H1 (cell line): ENCODE data around the gene MCF2L. TPM values are rescaled to one million over a fixed set of nuclear protein-coding genes. Genes with fewer than 3 reads are reported as not detected.

Experiments used
- BACH1 ChIP-seq: IDR thresholded peaks from 2 replicates; pipeline ENCODE4 v1.6.1; 2012; ENCODE audit warnings: low read length, improper control_type of control experiment
- BCL11A ChIP-seq, 2 experiments: IDR thresholded peaks; one replicate each; pipeline ENCODE4 v1.6.1; 2011; ENCODE audit warnings: low read depth in 2 of 2, low read length in 2 of 2, mild to moderate bottlenecking in 2 of 2
- EGR1 ChIP-seq: IDR thresholded peaks from 2 replicates; pipeline ENCODE4 v1.6.1; 2011; ENCODE audit warnings: low read depth, low read length, borderline replicate concordance
- EP300 ChIP-seq, 2 experiments: IDR thresholded peaks; 1 replicate in 1 of 2; 2 replicates in 1 of 2; pipeline ENCODE4 v1.6.1; 2011 to 2012; ENCODE audit warnings: low read depth in 2 of 2, low read length in 2 of 2, mild to moderate bottlenecking in 2 of 2, borderline replicate concordance in 1 of 2, inconsistent platforms in 1 of 2, moderate library complexity in 1 of 2
- EZH2 ChIP-seq: fragments of 200-600 bp; sonication (generic); IDR thresholded peaks from 2 replicates; pipeline ENCODE4 v1.7.1; 2012; ENCODE audit warnings: low read depth, mild to moderate bottlenecking, moderate library complexity, low read length, inconsistent platforms; ENCODE audit not compliant: severe bottlenecking
- GTF2F1 ChIP-seq: IDR thresholded peaks from 2 replicates; pipeline ENCODE4 v1.6.1; 2012; ENCODE audit warnings: low read depth, low read length, improper control_type of control experiment, borderline replicate concordance
- MAFK ChIP-seq: IDR thresholded peaks from 2 replicates; pipeline ENCODE4 v1.6.1; 2012; ENCODE audit warnings: low read depth, mild to moderate bottlenecking, improper control_type of control experiment, low read length
- POLR2A ChIP-seq, 2 experiments: IDR thresholded peaks; 1 replicate in 1 of 2; 2 replicates in 1 of 2; pipeline ENCODE4 v1.6.1; 2011; ENCODE audit warnings: low read depth in 2 of 2, low read length in 2 of 2, mild to moderate bottlenecking in 2 of 2; ENCODE audit errors: control extremely low read depth in 1 of 2
- RFX5 ChIP-seq: IDR thresholded peaks from 2 replicates; pipeline ENCODE4 v1.6.1; 2011; ENCODE audit warnings: low read depth, low read length, improper control_type of control experiment, borderline replicate concordance
- polyA plus RNA-seq, 7 experiments: library from polyadenylated mRNA; depleted of rRNA in 3 of 7; stranded (reverse) in 5 of 7; unstranded in 2 of 7; fragments of >200 nt in 5 of 7; fragments of 200-250 nt in 2 of 7; gene quantifications; 1 replicate in 5 of 7; 2 replicates in 1 of 7; 4 replicates in 1 of 7; pipeline versions ENCODE4 v1.2.1 to v1.2.3, GENCODE V29; 2011 to 2013; ENCODE audit warnings: missing spikeins in 2 of 7, mixed read lengths in 2 of 7
- total RNA-seq: library from RNA; stranded (reverse); fragmentation: NEBNext Ultra II Directional; extraction: Animal tissue kit (Norgen Biotek cat#: 25700); gene quantifications from 2 replicates; pipeline ENCODE4 v1.2.1, GENCODE V29; 2021
- TF ChIP-seq, protein P1 (sequence below): fragments of 300-600 bp; sonication (generic); IDR thresholded peaks from 2 replicates; pipeline ENCODE4 v1.7.1; 2012; ENCODE audit warnings: low read length, moderate library complexity, mild to moderate bottlenecking, inconsistent platforms; ENCODE audit not compliant: insufficient replicate concordance

MCF2L gene
- total and polyA plus RNA-seq, 2 of the 8 experiments (the other 6 are each of a cell fraction or from before 2014, with no cell fraction given), result 10.1 to 24.4 TPM

DNA sequence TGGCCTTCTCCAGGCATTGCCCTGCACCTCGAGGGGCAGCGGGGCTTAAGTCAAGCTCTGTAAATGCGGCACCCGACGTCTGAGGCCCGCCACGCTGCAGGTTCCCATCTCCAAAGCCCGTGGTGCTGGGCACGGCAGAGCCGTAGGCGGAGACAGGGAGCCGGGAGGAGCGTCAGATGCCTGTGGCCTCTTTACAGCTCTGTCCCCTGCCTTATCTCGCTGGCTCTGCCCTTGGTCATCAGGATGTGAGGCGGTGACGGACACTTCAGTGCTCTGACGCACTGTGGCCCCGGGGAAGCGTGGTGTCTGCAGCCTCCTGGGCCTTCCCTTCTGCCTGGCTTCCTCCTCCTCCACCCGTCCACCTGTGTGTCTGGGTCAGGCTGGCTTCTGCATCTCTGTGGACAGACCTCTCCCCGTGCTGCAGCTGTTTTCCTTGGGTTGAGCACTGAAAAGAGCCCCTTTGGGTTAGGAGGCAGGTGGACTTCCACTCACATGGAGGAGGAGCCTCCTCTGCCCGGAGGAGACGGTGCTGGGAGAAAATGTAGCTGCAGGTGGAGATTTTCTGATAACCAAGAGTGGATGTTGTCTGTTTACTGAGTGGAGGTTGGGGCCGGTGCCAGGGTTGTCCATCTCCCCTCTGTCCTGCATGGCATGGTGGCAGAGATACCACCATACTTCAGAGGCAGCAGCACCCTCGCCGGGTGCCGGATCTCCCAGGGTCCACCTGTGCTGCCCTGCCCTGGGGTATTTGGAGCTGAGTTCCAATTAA, 14.6 kb downstream of the MCF2L start (continued):
- TF ChIP-seq, protein P1, sequence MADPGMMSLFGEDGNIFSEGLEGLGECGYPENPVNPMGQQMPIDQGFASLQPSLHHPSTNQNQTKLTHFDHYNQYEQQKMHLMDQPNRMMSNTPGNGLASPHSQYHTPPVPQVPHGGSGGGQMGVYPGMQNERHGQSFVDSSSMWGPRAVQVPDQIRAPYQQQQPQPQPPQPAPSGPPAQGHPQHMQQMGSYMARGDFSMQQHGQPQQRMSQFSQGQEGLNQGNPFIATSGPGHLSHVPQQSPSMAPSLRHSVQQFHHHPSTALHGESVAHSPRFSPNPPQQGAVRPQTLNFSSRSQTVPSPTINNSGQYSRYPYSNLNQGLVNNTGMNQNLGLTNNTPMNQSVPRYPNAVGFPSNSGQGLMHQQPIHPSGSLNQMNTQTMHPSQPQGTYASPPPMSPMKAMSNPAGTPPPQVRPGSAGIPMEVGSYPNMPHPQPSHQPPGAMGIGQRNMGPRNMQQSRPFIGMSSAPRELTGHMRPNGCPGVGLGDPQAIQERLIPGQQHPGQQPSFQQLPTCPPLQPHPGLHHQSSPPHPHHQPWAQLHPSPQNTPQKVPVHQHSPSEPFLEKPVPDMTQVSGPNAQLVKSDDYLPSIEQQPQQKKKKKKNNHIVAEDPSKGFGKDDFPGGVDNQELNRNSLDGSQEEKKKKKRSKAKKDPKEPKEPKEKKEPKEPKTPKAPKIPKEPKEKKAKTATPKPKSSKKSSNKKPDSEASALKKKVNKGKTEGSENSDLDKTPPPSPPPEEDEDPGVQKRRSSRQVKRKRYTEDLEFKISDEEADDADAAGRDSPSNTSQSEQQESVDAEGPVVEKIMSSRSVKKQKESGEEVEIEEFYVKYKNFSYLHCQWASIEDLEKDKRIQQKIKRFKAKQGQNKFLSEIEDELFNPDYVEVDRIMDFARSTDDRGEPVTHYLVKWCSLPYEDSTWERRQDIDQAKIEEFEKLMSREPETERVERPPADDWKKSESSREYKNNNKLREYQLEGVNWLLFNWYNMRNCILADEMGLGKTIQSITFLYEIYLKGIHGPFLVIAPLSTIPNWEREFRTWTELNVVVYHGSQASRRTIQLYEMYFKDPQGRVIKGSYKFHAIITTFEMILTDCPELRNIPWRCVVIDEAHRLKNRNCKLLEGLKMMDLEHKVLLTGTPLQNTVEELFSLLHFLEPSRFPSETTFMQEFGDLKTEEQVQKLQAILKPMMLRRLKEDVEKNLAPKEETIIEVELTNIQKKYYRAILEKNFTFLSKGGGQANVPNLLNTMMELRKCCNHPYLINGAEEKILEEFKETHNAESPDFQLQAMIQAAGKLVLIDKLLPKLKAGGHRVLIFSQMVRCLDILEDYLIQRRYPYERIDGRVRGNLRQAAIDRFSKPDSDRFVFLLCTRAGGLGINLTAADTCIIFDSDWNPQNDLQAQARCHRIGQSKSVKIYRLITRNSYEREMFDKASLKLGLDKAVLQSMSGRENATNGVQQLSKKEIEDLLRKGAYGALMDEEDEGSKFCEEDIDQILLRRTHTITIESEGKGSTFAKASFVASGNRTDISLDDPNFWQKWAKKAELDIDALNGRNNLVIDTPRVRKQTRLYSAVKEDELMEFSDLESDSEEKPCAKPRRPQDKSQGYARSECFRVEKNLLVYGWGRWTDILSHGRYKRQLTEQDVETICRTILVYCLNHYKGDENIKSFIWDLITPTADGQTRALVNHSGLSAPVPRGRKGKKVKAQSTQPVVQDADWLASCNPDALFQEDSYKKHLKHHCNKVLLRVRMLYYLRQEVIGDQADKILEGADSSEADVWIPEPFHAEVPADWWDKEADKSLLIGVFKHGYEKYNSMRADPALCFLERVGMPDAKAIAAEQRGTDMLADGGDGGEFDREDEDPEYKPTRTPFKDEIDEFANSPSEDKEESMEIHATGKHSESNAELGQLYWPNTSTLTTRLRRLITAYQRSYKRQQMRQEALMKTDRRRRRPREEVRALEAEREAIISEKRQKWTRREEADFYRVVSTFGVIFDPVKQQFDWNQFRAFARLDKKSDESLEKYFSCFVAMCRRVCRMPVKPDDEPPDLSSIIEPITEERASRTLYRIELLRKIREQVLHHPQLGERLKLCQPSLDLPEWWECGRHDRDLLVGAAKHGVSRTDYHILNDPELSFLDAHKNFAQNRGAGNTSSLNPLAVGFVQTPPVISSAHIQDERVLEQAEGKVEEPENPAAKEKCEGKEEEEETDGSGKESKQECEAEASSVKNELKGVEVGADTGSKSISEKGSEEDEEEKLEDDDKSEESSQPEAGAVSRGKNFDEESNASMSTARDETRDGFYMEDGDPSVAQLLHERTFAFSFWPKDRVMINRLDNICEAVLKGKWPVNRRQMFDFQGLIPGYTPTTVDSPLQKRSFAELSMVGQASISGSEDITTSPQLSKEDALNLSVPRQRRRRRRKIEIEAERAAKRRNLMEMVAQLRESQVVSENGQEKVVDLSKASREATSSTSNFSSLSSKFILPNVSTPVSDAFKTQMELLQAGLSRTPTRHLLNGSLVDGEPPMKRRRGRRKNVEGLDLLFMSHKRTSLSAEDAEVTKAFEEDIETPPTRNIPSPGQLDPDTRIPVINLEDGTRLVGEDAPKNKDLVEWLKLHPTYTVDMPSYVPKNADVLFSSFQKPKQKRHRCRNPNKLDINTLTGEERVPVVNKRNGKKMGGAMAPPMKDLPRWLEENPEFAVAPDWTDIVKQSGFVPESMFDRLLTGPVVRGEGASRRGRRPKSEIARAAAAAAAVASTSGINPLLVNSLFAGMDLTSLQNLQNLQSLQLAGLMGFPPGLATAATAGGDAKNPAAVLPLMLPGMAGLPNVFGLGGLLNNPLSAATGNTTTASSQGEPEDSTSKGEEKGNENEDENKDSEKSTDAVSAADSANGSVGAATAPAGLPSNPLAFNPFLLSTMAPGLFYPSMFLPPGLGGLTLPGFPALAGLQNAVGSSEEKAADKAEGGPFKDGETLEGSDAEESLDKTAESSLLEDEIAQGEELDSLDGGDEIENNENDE, result no peak
- no peak for TF ChIP-seq EZH2
- no peak for TF ChIP-seq EP300 (IDR thresholded peaks at IDR 0.05; ENCODE audit: borderline replicate concordance in 1 of 2, low read depth in 2 of 2, low read length in 2 of 2)
- TF ChIP-seq BCL11A (IDR thresholded peaks at IDR 0.05; ENCODE audit: low read depth in 2 of 2, low read length in 2 of 2), result no peak
- no peak for TF ChIP-seq EGR1
- no peak for TF ChIP-seq GTF2F1
- no peak for TF ChIP-seq MAFK
- no peak for TF ChIP-seq BACH1
- TF ChIP-seq RFX5, result no peak
- no peak for TF ChIP-seq POLR2A (IDR thresholded peaks at IDR 0.05; ENCODE audit: control extremely low read depth in 1 of 2, low read depth in 2 of 2, low read length in 2 of 2)
